ENCODE data around the gene TMEM108. TPM values are rescaled to one million over a fixed set of nuclear protein-coding genes. Genes with fewer than 3 reads are reported as not detected.

Gene TMEM108
- total RNA-seq, 4 donors from 2014 or later: 1.1 to 3.2 TPM; not detected in 2

DNA sequence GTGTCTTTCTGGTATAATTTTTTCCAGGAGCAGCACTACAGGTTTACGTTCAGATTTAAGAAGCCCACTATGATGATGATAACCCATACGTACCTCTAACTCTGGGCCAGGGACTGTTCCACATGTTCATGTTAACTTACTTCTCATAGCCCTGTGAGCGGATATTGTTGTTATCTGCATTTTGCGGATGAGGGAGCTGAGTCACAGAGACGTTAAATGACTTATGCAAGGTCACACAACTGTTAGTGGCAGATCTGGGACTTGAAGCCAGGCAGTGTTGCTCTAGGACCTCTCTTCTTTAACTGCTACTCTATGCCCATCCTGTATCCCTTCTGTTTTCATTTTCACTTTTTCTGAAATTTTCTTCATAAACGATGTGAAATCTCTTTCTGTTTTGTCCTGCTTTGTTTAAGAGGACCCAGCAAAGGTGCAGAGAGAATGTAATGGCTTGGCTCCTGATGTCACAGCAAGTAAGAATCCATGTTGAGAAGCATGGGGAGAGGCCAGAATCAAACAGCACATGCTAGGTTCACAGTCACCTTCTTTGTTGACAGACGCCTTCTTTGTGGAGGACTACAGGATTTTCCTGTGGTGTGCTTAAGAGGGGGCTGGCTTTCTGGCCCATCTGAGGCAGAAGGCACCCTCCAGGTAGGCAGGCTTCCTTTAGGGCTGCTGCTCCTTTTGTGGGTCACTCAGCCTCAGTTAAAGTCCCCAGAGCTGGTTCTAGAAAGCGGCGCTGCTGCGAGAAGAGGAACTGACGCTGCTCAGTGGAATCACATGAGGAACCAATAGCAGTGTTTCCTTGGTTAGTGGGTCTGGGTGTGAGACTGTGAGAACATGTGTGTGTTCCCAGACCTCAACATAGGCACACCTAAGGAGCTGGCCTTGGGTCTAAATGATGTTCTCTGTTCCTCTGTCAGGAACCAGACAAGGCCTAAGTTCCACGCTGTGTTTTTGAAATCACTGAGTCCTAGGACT lies 121.6 kb downstream of the TMEM108 start:
- TF ChIP-seq POLR2A (IDR thresholded peaks at IDR 0.05): no peak
- Histone ChIP-seq H3K36me3 (no peaks in the 10 kb centered on the region), H3K27me3 (no peaks in the 10 kb centered on the region), H3K27ac (no peak overlapping the region), H3K4me3 (no peak overlapping the region), H3K9me3 (no peaks in the 10 kb centered on the region), H3K4me1 (no peaks in the 10 kb centered on the region)
- no peak for DNase-seq
- intact Hi-C loops (cut with DNase I; ENCODE audit: low total_unique reads): no loop called here

DNA sequence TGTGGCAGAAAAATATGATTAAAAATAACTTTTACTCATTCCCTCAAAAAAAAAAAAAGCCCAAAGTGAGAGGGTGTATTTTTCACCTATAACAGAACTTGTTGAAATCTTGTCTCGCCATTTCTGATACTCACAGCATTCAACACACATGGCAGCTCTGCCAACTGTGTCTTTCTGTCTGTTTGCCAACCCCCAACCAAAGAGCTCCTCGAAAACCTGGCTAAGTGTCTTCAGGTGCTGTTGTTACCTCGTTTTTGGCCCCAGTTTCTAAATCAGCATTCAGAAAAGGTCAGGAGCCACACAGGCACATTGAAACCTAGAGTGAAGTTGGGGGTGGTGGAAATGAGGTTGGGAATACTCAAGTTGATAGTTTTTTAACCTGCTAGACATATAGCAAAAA lies 123.5 kb downstream of the TMEM108 start:
- TF ChIP-seq, protein P1, sequence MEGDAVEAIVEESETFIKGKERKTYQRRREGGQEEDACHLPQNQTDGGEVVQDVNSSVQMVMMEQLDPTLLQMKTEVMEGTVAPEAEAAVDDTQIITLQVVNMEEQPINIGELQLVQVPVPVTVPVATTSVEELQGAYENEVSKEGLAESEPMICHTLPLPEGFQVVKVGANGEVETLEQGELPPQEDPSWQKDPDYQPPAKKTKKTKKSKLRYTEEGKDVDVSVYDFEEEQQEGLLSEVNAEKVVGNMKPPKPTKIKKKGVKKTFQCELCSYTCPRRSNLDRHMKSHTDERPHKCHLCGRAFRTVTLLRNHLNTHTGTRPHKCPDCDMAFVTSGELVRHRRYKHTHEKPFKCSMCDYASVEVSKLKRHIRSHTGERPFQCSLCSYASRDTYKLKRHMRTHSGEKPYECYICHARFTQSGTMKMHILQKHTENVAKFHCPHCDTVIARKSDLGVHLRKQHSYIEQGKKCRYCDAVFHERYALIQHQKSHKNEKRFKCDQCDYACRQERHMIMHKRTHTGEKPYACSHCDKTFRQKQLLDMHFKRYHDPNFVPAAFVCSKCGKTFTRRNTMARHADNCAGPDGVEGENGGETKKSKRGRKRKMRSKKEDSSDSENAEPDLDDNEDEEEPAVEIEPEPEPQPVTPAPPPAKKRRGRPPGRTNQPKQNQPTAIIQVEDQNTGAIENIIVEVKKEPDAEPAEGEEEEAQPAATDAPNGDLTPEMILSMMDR (IDR thresholded peaks at IDR 0.05): no peak
- TF ChIP-seq POLR2A (IDR thresholded peaks at IDR 0.05): no peak
- intact Hi-C loops (cut with DNase I; ENCODE audit: low total_unique reads): no loop called here
- DNase-seq: no peak
- no peaks in the 10 kb centered on the region for H3K4me1 ChIP-seq
- H3K9me3 ChIP-seq: no peaks in the 10 kb centered on the region
- no peaks in the 10 kb centered on the region for H3K36me3 ChIP-seq
- H3K4me3 ChIP-seq: no peak overlapping the region
- H3K27me3 ChIP-seq: no peaks in the 10 kb centered on the region
- H3K27ac ChIP-seq: no peak overlapping the region

- TF ChIP-seq POLR2A (IDR thresholded peaks at IDR 0.05): no peak
- TF ChIP-seq, protein P1 (IDR thresholded peaks at IDR 0.05): no peak
- H3K4me1 ChIP-seq: no peaks in the 10 kb centered on the region
- no peaks in the 10 kb centered on the region for H3K36me3 ChIP-seq
- no peak overlapping the region for H3K27ac ChIP-seq
- intact Hi-C loops (cut with DNase I; ENCODE audit: low total_unique reads): no loop called here
- no peak overlapping the region for H3K4me3 ChIP-seq
- DNase-seq: no peak
- H3K9me3 ChIP-seq: no peaks in the 10 kb centered on the region
- no peaks in the 10 kb centered on the region for H3K27me3 ChIP-seq
Measured at GRCh38 chr3:133162265-133162664, 124.1 kb downstream of the TMEM108 start.

- H3K36me3 ChIP-seq: no peaks in the 10 kb centered on the region
- TF ChIP-seq POLR2A (IDR thresholded peaks at IDR 0.05): no peak
- TF ChIP-seq, protein P1 (IDR thresholded peaks at IDR 0.05): no peak
- no peak overlapping the region for H3K4me3 ChIP-seq
- H3K27me3 ChIP-seq: no peaks in the 10 kb centered on the region
- intact Hi-C loops (cut with DNase I; ENCODE audit: low total_unique reads): no loop called here
- DNase-seq: no peak
- H3K4me1 ChIP-seq: no peaks in the 10 kb centered on the region
- no peak overlapping the region for H3K27ac ChIP-seq
- H3K9me3 ChIP-seq: no peaks in the 10 kb centered on the region
Measured at GRCh38 chr3:133162670-133163305, 124.6 kb downstream of the TMEM108 start.

- Histone ChIP-seq H3K4me3 (no peak overlapping the region), H3K27me3 (no peaks in the 10 kb centered on the region), H3K9me3 (no peaks in the 10 kb centered on the region), H3K27ac (no peak overlapping the region), H3K36me3 (no peaks in the 10 kb centered on the region), H3K4me1 (no peaks in the 10 kb centered on the region)
- TF ChIP-seq, protein P1 (IDR thresholded peaks at IDR 0.05): no peak
- TF ChIP-seq POLR2A (IDR thresholded peaks at IDR 0.05): no peak
- no peak for DNase-seq
- intact Hi-C loops (cut with DNase I; ENCODE audit: low total_unique reads): no loop called here
Measured at GRCh38 chr3:133167340-133168024, 129.3 kb downstream of the TMEM108 start.
